ENCODE results near the gene SOAT2.
"Not testable (repeated sequence)": the region's sequence is repeated elsewhere in the genome, so short reads cannot be mapped to it uniquely, and the experiment has no call there.

SOAT2 gene

DNA sequence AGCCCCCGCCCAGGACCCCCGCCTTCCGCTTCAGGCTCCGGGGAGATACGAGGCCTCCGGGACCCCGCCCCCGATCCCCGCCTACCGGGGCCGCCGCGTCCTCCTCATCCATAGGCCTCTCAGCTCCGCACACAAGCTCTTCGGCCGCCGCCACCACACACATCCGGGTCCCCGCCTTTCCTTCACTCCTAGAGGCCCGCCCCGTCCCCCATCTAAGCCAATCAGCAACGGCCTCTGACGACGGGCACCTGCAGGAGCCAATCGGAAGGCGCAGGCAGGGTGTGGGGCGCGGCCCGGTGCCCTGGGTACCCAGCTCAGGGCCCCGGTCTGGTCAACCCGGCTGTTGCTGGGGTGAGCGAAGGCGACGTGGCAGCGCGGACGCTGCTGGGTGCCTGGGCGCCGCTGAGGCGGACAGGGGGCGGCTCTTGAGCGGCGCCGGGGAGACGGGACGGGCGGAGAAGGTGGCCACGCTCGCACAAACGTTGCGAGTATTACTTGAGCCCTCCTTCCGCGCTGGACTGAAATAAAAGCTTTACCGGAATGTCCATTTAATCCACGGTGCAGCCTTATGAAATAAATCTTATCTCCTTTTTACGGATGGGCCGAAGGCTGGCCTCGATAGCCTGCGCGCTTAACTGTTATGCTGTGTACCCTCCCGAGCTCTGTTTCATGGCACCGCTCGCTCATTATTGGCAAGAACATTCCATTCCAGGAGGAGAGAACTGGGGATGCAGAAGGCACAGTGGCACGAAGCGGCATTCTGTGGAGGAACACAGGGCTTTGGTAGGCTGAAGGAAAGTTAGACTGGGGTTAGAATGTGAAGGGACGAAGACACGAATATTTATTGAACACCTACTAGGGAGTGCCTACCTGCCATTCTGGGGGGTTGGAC is 23.8 kb upstream of the SOAT2 start, which contains the start of gene SPRYD3:
SPRYD3 (minus strand) TSS at position 165 of the 892 bp plus-strand sequence; CDS start at position 108, 57 bp downstream.
- Histone ChIP-seq H3K4me1 (peaks cover 21% of the 10 kb centered on the region), H3K9me3 (0 out of 2 replicates have a peak, but pooled peaks cover 4% of the 10 kb centered on the region), H3K27me3 (no peaks in the 10 kb centered on the region), H3K4me3 (peak within 1 kb of the TSS; percentile 82), H4K20me1 (no peaks in the 10 kb centered on the region), H3K27ac (peak within 1 kb of the TSS; percentile 84), H3K9ac (peak within 1 kb of the TSS; percentile 86), H3K36me3 (peaks cover 32% of the 10 kb centered on the region), H3K4me2 (peak within 1 kb of the TSS; percentile 86)
- TF ChIP-seq Cebpa-rat (IDR thresholded peaks at IDR 0.05), result no peak

DNA sequence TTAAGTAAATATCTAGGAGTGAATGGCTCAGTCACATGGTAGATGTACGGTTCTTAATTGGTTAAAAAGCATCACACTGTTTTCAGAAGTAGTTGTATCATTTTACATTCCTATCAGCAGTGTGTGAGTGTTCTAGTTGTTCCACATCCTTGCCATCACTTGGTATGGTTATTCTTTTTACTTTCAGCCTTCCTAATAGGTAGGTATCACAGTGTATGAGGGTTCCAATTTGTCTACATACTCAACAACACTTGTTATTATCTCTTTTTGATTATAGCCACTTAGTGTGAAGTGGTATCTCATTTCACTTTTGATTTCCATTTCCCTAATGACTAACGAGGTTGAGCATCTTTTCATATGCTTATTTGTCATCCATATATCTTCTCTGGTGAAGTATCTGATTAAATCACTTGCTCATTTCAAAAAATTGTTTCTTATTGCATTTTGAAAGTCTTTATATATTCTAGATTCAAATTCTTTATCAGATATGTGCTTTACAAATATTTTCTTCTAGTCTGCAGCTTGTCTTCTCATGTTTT is 20.6 kb upstream of the SOAT2 start:
- H3K36me3 ChIP-seq, result 0 out of 2 replicates have a peak, but pooled peaks cover under 1% of the 10 kb centered on the region
- no peak for TF ChIP-seq Cebpa-rat (IDR thresholded peaks at IDR 0.05)

DNA sequence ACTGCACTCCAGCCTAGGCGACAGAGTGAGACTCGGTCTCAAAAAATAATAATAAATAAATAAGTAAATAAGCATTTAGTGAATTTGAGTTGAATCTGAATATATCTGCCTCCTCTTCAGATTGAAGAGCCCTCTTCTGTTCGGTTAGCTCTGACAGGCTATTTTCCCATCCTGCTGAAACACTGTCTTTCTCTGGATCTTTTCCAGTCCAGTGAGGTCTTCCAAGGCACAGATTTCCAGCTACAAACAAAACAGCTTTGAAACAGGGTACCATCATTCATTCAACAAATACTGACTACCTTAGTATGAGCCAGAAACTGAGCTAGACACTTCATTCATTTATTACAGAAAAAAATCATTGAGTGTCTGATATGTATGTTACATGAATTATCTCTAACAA is 16.9 kb upstream of the SOAT2 start:
- Histone ChIP-seq H3K4me3 (no peak overlapping the region), H3K4me2 (no peak overlapping the region), H3K9ac (no peak overlapping the region), H3K9me3 (0 out of 2 replicates have a peak, but pooled peaks cover 7% of the 10 kb centered on the region), H3K4me1 (no peaks in the 10 kb centered on the region), H4K20me1 (no peaks in the 10 kb centered on the region), H3K27me3 (no peaks in the 10 kb centered on the region), H3K27ac (no peak overlapping the region), H3K36me3 (no peaks in the 10 kb centered on the region)
- TF ChIP-seq Cebpa-rat (IDR thresholded peaks at IDR 0.05), result no peak

More for the DNA sequence above, 20.6 kb upstream of the SOAT2 start:
- Histone ChIP-seq H3K4me2 (no peak overlapping the region), H3K9me3 (0 out of 2 replicates have a peak, but pooled peaks cover 7% of the 10 kb centered on the region), H3K4me1 (peaks cover 17% of the 10 kb centered on the region), H3K9ac (no peak overlapping the region), H3K27ac (no peak overlapping the region), H3K4me3 (no peak overlapping the region), H4K20me1 (no peaks in the 10 kb centered on the region), H3K27me3 (no peaks in the 10 kb centered on the region)

DNA sequence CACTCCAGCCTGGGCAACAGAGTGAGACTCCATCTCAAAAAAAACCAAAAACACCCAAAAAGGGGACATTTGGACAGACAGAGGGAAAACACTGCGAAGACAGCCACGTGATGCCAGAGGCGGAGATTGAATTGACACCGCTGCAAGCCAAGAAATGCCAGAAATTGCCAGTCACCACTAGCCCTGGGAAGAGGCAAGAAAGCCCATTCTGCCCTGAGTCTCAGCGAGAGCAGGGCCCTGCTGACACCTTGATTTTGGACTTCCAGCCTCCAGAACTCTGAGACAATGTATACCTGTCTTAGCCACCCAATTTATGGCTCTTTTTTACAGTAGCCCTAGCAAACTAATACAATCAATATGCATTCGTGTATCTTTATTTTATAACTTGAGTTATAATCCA is 13.2 kb upstream of the SOAT2 start:
- no peak overlapping the region for H3K27ac ChIP-seq
- no peak overlapping the region for H3K9ac ChIP-seq
- H3K4me3 ChIP-seq, result no peak overlapping the region
- no peak overlapping the region for H3K4me2 ChIP-seq
- no peaks in the 10 kb centered on the region for H4K20me1 ChIP-seq
- no peaks in the 10 kb centered on the region for H3K27me3 ChIP-seq
- H3K9me3 ChIP-seq, result no peaks in the 10 kb centered on the region
- TF ChIP-seq Cebpa-rat (IDR thresholded peaks at IDR 0.05), result no peak
- H3K4me1 ChIP-seq, result no peaks in the 10 kb centered on the region
- H3K36me3 ChIP-seq, result no peaks in the 10 kb centered on the region

DNA sequence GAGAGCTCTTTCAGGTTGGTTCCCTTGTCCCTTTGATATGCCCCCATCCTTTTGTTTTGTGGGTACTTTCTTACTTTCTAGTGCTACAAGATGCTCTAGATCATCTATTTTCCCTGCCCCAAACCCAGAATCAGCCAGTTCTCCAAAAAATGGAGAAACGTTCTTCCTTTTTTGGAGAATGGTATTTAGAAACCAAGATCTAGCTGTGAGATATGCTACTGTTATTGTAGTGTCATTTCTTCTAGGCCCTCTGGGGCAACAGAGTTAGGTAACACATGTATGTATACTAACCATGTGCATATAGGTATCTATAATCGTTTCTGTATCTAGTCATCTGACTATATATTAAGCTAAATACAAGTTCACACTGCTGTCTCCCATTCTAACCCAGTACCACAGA is 12.7 kb upstream of the SOAT2 start:
- Histone ChIP-seq H3K4me3 (no peak overlapping the region), H3K36me3 (no peaks in the 10 kb centered on the region), H3K27me3 (no peaks in the 10 kb centered on the region), H4K20me1 (no peaks in the 10 kb centered on the region), H3K27ac (no peak overlapping the region), H3K9me3 (no peaks in the 10 kb centered on the region), H3K4me2 (no peak overlapping the region), H3K9ac (no peak overlapping the region), H3K4me1 (no peaks in the 10 kb centered on the region)
- no peak for TF ChIP-seq Cebpa-rat (IDR thresholded peaks at IDR 0.05)

DNA sequence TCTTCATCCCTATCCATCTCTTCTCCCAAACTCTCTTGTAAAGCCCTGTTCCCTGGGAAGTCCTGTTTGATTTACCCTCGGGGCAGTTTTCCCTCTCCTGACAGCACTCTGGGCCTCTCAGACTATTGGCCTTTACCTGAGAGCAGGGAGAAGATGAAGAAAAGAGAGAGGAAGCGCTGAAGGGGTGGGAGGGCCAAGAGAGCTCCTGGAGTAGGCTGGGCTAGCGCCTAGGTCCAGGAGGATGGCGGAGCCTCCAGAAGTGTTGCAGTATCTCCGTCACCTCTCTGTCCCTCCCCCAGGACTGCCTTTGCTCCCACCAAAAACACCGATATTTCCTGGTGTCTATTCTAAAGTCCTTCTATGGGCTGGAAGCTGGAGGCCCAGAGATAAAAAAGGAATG is 11.5 kb upstream of the SOAT2 start:
- H3K4me1 ChIP-seq, result no peaks in the 10 kb centered on the region
- peaks cover 11% of the 10 kb centered on the region for H3K27me3 ChIP-seq
- H3K4me2 ChIP-seq, result no peak overlapping the region
- H3K9me3 ChIP-seq, result no peaks in the 10 kb centered on the region
- H3K4me3 ChIP-seq, result no peak overlapping the region
- no peak for TF ChIP-seq Cebpa-rat (IDR thresholded peaks at IDR 0.05)
- H3K36me3 ChIP-seq, result no peaks in the 10 kb centered on the region
- H3K9ac ChIP-seq, result no peak overlapping the region
- H4K20me1 ChIP-seq, result no peaks in the 10 kb centered on the region
- no peak overlapping the region for H3K27ac ChIP-seq

DNA sequence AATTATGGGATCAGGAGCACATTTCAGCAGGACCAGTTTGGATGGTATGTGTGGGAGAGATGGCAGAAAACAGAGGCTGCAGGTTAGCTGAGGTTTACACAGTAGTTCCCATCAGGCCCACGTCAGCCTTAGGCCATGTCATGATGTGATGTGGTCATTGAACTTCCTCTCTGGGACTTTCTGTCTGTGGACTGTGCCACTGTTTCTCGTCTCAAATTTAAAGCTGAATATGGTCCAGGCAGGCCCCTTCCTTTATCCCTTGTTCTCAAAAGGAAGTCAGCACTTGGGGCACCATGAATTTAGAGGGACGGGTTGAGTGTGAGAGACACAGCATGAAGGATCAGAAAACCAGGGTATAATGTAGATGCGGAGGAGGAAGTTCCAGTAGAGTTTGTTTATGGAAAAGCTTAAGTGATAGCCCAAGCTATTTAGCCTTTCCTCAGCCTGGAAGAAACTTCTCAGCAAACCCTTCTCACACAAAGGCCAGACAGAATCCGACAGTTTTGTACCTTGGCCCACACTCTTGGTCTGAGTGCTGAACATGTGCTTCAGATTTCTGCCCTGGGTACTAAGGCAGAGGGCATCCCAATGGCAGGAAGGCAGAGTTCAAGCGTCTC is 9.4 kb upstream of the SOAT2 start:
- Histone ChIP-seq H4K20me1 (no peaks in the 10 kb centered on the region), H3K4me1 (peaks cover 20% of the 10 kb centered on the region), H3K4me3 (no peak overlapping the region), H3K9ac (no peak overlapping the region), H3K27me3 (peaks cover 18% of the 10 kb centered on the region), H3K4me2 (no peak overlapping the region), H3K27ac (no peak overlapping the region), H3K9me3 (no peaks in the 10 kb centered on the region), H3K36me3 (no peaks in the 10 kb centered on the region)
- TF ChIP-seq Cebpa-rat (IDR thresholded peaks at IDR 0.05), result no peak

DNA sequence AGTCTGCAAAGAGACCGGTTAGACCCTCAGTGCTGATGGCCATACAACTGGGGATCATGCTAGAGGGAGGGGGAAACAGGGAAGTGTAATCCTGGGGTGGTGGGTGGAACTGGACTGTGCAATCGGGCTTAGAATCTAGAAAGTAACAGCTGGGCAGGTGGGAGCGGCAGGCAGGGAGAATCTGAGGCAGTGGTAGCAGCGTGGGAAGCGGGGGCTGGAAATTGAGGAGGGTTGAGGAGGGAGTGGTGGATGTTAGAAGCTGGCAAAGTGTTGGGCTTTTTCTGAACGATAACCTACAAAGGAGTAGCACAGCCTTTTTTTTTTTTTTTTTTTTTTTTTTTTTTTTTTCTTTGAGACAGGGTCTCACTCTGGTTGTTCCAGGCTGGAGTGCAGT is 8.9 kb upstream of the SOAT2 start:
- no peak overlapping the region for H3K4me2 ChIP-seq
- H3K27me3 ChIP-seq, result peaks cover 18% of the 10 kb centered on the region
- H4K20me1 ChIP-seq, result no peaks in the 10 kb centered on the region
- no peaks in the 10 kb centered on the region for H3K9me3 ChIP-seq
- no peak overlapping the region for H3K4me3 ChIP-seq
- H3K4me1 ChIP-seq, result peaks cover 25% of the 10 kb centered on the region
- no peak overlapping the region for H3K9ac ChIP-seq
- TF ChIP-seq Cebpa-rat (IDR thresholded peaks at IDR 0.05), result no peak
- H3K36me3 ChIP-seq, result no peaks in the 10 kb centered on the region
- H3K27ac ChIP-seq, result no peak overlapping the region

DNA sequence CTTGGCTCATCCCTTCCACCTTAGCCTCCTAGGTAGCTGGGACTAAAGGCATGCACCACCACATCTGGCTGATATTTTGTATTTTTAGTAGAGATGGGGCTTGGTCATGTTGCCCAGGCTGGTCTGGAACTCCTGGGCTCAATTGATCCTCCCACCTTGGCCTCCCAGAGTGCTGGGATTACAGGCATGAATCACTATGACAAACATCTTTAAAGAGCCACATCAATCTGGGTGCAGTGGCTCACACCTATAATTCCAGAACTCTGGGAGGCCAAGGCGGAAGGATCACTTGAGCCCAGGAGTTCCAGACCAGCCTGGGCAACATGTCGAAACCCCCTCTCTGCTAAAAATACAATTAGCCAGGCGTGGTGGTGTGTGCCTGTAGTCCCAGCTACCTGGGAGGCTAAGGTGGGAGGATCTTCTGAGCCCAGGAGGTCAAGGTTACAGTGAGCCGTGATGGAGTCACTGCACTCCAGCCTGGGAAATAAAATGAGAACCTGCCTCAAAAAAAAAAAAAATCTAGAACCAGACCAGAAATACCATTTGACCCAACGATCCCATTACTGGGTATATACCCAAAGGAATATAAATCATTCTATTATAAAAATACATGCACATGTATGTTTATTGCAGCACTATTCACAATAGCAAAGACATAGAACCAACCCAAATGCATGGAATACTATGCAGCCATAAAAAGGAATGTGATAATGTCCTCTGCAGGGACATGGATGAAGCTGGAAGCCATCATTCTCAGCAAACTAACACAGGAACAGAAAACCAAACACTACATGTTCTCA is 8.3 kb upstream of the SOAT2 start:
- H3K9ac ChIP-seq, H3K27ac ChIP-seq, H3K4me2 ChIP-seq, H3K4me3 ChIP-seq, H3K36me3 ChIP-seq, H4K20me1 ChIP-seq, H3K9me3 ChIP-seq: not testable (repeated sequence)
- H3K4me1 ChIP-seq, result peaks cover 25% of the 10 kb centered on the region
- H3K27me3 ChIP-seq, result peaks cover 18% of the 10 kb centered on the region

DNA sequence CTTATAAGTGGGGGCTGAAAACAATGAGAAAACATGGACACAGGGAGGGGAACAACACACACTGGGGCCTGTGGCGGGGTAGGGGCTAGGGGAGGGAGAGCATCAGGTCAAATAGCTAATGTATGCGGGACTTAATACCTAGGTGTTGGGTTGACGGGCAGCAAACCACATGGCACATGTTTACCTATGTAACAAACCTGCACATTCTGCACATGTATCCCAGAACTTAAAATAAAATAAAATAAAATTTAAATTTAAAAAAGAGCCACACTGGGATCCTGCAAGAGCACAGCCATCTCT is 7.7 kb upstream of the SOAT2 start:
- H3K4me3 ChIP-seq, H3K36me3 ChIP-seq, H3K4me2 ChIP-seq, H3K27ac ChIP-seq, H3K9me3 ChIP-seq, H3K9ac ChIP-seq, H4K20me1 ChIP-seq: not testable (repeated sequence)
- Histone ChIP-seq H3K27me3 (peaks cover 18% of the 10 kb centered on the region), H3K4me1 (peaks cover 25% of the 10 kb centered on the region)

Data from BLaER1 (cell line).